ENCODE results near the gene PBX2.

DNA sequence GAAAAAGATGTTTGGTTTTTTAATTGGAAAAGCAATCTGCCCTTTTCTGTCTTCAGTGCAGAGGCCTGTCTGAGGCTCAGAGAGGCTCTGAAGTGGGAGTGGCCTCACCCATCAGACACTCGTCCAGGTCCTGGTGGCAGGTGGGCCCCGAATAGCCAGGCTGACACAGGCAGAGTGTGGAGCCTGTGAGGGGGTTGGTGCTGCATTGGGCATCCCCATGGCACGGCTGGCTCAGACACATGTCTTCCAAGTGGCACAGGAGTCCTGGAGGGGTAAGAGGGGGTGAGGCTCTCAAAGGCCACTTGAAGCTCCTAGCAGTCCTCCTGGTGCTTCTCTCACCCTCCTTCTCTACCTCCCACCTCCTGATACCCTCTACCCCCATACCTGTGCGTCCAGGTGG, 30.0 kb upstream of the PBX2 start:
- TF ChIP-seq SMC3 (IDR thresholded peaks at IDR 0.05; ENCODE audit: low read depth, low read length) (no peak), CTCF (conservative IDR thresholded peaks at IDR 0.05; ENCODE audit: low read depth, low read length) (no peak), POLR2A (IDR thresholded peaks at IDR 0.05; ENCODE audit: low read depth, low read length) (no peak), BHLHE40 (IDR thresholded peaks at IDR 0.05; ENCODE audit: low read depth, low read length) (no peak), FOS (IDR thresholded peaks at IDR 0.05; ENCODE audit: low read depth, low read length) (no peak), RFX5 (IDR thresholded peaks at IDR 0.05; ENCODE audit: low read depth, low read length) (no peak), RCOR1 (IDR thresholded peaks at IDR 0.05; ENCODE audit: insufficient replicate concordance, low read length) (no peak), MXI1 (IDR thresholded peaks at IDR 0.05; ENCODE audit: borderline replicate concordance, low read depth, low read length) (no peak)
- TF ChIP-seq, protein P1, sequence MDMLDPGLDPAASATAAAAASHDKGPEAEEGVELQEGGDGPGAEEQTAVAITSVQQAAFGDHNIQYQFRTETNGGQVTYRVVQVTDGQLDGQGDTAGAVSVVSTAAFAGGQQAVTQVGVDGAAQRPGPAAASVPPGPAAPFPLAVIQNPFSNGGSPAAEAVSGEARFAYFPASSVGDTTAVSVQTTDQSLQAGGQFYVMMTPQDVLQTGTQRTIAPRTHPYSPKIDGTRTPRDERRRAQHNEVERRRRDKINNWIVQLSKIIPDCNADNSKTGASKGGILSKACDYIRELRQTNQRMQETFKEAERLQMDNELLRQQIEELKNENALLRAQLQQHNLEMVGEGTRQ (IDR thresholded peaks at IDR 0.05; ENCODE audit: low read depth, low read length), result no peak
